RWPE1 (cell line): ENCODE data around the gene LRRC23.
A peak's percentile ranks its signal among the peaks of the same experiment; 100 is the strongest.
"Not testable (repeated sequence)": the region's sequence is repeated elsewhere in the genome, so short reads cannot be mapped to it uniquely, and the experiment has no call there.

Experiments
- CTCF ChIA-PET: fragments of 350-600 bp; sonication (Branson Sonifier 250); formaldehyde crosslinking; extraction: SDS; loops from one replicate; lab custom pipeline; 2021; lab: Yijun Ruan, JAX
- POLR2A ChIA-PET: fragments of 400-600 bp; formaldehyde crosslinking; extraction: SDS; loops from one replicate; lab custom pipeline; 2020; ENCODE audit warnings: antibody characterized with exemption; ENCODE audit not compliant: low non-redundant PET; lab: Yijun Ruan, JAX
- DNase-seq: peaks from one replicate; pipeline ENCODE4 v3.0.0; 2012; ENCODE audit warnings: low spot score
- H3K27ac ChIP-seq: fragments of 450-650 bp; 2 replicates; pipeline ENCODE4 v1.5.1; 2017
- CTCF ChIP-seq: fragments of 450-650 bp; conservative IDR thresholded peaks from 2 replicates; pipeline ENCODE4 v1.5.1; 2017; ENCODE audit warnings: low read depth, mild to moderate bottlenecking

LRRC23 gene

GRCh38 chr12:6868211-6869048 is 36.2 kb upstream of the LRRC23 start:
- H3K27ac ChIP-seq: peak overlapping the region; percentile 84
- ChIA-PET CTCF (interaction anchor here (0.6 to 2.0 kb wide), 4 partner anchors 16 to 117 kb away, joined by 3 to 12 read pairs (median 6); no protein-coding TSS in a partner anchor), POLR2A (interaction anchor here (2.3 kb wide), 1 partner anchor 16 kb away, joined by 13 read pairs; the partner anchor contains the start of gene USP5)
- DNase-seq: no peak
- no peak for TF ChIP-seq CTCF

DNA sequence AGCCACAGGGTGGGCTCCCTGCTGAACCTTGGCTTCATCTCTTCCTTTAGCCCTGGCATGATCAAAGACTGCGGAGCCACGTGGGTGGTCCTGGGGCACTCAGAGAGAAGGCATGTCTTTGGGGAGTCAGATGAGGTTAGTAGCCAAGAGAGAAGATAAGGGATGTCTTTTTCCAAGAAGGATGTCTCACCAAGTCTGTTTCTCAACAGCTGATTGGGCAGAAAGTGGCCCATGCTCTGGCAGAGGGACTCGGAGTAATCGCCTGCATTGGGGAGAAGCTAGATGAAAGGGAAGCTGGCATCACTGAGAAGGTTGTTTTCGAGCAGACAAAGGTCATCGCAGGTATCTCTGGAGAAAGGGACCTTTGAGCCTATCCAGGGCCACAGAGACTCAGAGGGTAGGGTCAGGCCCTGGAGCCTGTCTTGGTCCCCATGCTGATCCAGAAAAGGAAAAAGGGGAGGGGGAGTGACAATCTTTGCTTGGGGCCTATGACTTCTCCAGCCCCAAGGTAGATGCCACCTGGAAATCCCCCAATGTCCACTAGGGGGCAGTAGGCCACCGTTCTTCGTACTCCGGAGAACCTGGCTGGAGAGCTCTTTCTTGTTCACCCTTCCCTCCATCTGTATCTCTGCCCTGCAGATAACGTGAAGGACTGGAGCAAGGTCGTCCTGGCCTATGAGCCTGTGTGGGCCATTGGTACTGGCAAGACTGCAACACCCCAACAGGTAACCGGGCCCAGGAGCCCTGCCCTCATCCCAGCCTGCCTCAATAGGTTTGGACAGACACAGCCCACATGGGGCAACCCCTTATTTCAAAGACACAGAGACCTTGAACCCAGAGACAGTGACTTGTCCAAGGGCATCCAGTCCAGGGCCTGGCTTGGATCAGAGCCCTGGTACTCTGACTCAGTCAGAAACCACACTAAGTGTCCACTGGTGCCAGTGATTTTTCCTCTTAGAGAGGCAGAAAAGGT is 35.3 kb upstream of the LRRC23 start:
- ChIA-PET CTCF (interaction anchor here (0.7 to 2.0 kb wide), 6 partner anchors 15 to 145 kb away, joined by 3 to 12 read pairs (median 6); partner anchors contain the start of gene USP5), POLR2A (no interaction called here)
- TF ChIP-seq CTCF: peak; percentile 71
- peak; percentile 61 for DNase-seq
- H3K27ac ChIP-seq: peak overlapping the region; percentile 84

DNA sequence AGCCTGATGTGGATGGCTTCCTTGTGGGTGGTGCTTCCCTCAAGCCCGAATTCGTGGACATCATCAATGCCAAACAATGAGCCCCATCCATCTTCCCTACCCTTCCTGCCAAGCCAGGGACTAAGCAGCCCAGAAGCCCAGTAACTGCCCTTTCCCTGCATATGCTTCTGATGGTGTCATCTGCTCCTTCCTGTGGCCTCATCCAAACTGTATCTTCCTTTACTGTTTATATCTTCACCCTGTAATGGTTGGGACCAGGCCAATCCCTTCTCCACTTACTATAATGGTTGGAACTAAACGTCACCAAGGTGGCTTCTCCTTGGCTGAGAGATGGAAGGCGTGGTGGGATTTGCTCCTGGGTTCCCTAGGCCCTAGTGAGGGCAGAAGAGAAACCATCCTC is 34.3 kb upstream of the LRRC23 start:
- DNase-seq, POLR2A ChIA-PET: not testable (repeated sequence)
- peak overlapping the region; percentile 84 for H3K27ac ChIP-seq
- CTCF ChIA-PET: interaction anchor here (0.6 to 2.0 kb wide), 4 partner anchors 21 to 348 kb away, joined by 3 to 12 read pairs (median 3); no protein-coding TSS in a partner anchor

GRCh38 chr12:6871052-6871957 is 33.3 kb upstream of the LRRC23 start:
- CTCF ChIA-PET: interaction anchor here (0.5 to 3.2 kb wide), 8 partner anchors 10 to 401 kb away, joined by 3 to 16 read pairs (median 4); partner anchors contain the start of gene VAMP1
- TF ChIP-seq CTCF: no peak
- POLR2A ChIA-PET: interaction anchor here (0.6 to 2.4 kb wide), 2 partner anchors 20 to 81 kb away, joined by 3 to 9 read pairs; no protein-coding TSS in a partner anchor
- peak overlapping the region; percentile 84 for H3K27ac ChIP-seq
- peak; percentile 62 for DNase-seq

GRCh38 chr12:6872073-6873048 is 32.3 kb upstream of the LRRC23 start:
- peak overlapping the region; percentile 84 for H3K27ac ChIP-seq
- peak; percentile 72 for DNase-seq
- POLR2A ChIA-PET: interaction anchor here (0.5 to 2.4 kb wide), 3 partner anchors 10 to 53 kb away, joined by 3 to 9 read pairs (median 5); no protein-coding TSS in a partner anchor
- TF ChIP-seq CTCF: peak; percentile 84
- CTCF ChIA-PET: interaction anchor here (0.5 to 3.2 kb wide), 26 partner anchors 9 to 824 kb away, joined by 3 to 16 read pairs (median 4); partner anchors contain the start of genes CDCA3, LRRC23 and VAMP1
